GM18498 (cell line): ENCODE results near the gene NRDE2.
"Not testable (repeated sequence)": the region's sequence is repeated elsewhere in the genome, so short reads cannot be mapped to it uniquely, and the experiment has no call there.

Experiments used
- ATAC-seq: cut with Tn5 transposase; IDR thresholded peaks from one replicate; pipeline ENCODE4 v1.9.1; 2021; ENCODE audit warnings: mild to moderate bottlenecking, moderate library complexity; ENCODE audit not compliant: unreplicated experiment

NRDE2 gene

DNA sequence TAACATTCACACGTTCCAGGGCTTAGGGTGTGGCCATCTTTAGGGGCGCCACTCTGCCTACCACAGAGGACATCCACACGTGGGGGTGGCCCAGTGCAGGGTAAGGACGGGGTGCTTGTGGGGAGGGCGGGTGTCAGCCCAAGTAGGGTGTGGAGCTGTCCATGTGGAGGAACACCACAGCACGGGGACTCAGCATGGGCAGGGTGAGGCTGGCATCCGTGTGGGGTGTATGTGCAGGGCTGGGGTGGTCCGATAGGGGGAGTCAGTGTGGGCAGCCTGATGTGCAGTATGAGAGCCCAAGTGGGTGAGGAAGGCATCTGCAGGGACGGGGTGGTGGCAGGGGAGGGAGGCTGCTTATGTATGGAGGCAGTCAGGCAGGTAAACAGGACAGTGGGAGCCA is 57.7 kb downstream of the NRDE2 start:
- no peak for ATAC-seq

DNA sequence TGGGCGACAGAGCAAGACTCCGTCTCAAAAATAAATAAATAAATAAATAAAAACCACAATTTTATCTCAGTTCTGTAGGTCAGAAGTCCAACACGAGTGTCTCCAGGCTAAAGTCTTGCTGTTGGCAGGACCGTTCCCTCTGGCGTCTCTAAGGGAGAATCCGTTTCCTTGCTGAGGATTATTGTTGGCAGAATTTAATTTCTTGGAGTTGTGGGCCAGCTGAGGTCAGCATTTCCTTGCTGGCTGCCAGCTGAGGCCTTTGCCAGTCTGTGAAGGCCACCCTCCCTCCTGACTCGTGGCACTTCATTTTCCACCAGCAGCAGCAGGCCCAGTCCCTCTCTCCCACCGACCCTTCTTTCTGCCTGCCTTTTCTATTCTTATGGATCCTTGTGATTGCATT is 58.2 kb downstream of the NRDE2 start:
- ATAC-seq: no peak

DNA sequence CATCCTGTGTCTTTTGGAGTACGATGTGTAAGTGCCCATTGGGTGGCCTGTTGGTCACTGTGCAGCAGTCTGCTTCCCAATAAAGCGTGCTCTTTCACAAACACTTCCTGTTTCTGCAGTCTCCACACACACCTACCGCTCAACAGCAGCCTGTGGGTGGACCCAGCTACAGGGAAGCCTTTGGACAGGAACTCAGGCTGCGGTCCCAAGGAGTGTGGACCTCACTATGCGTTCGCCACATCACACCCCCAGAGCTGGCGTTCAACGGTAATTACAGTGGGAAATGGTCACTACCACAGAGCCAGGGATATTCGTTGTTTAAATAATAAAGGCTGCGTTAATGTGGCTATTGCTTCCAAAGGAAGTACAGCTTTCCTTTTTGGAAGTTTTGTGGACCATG is 59.2 kb downstream of the NRDE2 start:
- no peak for ATAC-seq

DNA sequence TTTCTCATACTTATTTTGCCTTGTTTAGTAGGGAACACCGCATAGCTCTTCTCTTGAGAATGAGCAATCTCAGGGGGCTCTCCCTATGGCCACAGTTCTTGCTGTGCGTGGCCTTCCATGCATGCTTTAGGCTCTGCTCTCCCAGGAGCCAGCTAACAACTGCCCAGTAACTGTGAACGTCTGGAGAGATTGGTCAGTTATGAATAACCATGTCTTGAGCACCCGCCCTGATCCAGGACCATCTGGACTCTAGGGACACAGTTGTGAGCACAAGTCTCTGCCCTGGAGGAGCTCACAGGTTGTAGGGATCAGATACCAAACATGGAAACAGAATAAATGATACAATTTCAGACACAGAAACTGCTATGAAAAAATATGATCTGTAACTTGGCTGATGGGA is 63.3 kb downstream of the NRDE2 start:
- no peak for ATAC-seq

DNA sequence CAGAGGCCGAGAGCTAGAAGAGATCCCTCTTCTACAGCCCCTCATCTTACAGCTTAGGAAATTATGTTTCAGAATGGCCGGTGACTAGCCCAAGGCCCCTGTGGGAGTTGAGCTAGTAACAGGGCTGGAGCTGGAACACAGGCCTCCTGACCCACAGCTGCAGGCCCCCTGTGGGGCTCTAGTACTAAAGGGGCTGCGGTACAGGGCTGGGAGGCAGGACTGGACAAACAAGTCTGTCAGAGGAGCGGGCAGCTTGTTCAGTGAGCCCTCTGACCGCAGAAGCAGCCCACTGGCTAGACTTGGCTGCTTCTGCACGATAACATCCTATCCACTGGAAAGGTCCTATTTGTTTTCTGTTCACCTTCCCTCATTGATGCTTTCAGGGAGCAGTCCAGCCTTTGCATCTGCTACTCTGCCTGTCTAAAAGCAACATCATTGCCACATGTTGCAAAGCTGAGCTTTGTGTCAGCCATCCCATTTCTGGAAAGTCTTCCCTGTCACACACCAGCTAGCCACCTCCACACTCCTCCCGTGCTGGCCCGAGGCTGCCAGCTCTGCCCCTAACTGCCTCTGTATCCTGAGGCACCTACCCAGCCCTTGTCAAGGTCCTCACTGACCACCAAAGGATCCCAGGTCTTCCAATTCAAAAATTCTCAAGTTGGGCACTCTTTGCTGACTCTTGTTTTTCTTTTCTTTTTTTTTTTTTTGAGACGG is 65.1 kb downstream of the NRDE2 start:
- ATAC-seq: no peak

DNA sequence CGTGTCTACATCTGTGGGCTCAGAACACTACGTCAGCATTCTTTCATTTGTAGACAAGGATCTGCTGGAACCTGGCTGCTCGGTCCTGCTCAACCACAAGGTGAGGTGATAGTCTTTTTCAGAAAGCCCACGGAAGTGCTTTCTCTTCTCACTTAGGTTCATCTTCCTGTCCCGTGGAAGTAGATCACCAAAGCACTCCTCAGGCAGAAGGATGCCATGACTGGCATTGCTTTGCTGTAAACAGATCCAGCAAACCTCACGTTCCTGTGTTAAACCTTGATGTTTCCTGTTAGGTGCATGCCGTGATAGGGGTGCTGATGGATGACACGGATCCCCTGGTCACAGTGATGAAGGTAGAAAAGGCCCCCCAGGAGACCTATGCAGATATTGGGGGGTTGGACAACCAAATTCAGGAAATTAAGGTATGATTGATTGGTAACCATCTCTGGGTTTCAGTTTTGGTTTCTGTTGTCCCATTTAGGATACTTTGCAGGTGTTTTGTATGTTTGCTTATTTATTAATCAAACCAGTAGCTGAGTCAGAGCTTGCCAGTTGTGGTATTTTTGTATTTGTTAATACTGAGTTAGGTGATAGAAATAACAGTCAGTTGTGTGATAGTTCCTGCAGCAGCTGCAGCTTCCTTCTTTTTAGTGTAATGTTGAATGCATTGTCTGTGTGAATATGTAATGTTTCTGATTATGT is 67.8 kb downstream of the NRDE2 start:
- ATAC-seq: peak; percentile 79

DNA sequence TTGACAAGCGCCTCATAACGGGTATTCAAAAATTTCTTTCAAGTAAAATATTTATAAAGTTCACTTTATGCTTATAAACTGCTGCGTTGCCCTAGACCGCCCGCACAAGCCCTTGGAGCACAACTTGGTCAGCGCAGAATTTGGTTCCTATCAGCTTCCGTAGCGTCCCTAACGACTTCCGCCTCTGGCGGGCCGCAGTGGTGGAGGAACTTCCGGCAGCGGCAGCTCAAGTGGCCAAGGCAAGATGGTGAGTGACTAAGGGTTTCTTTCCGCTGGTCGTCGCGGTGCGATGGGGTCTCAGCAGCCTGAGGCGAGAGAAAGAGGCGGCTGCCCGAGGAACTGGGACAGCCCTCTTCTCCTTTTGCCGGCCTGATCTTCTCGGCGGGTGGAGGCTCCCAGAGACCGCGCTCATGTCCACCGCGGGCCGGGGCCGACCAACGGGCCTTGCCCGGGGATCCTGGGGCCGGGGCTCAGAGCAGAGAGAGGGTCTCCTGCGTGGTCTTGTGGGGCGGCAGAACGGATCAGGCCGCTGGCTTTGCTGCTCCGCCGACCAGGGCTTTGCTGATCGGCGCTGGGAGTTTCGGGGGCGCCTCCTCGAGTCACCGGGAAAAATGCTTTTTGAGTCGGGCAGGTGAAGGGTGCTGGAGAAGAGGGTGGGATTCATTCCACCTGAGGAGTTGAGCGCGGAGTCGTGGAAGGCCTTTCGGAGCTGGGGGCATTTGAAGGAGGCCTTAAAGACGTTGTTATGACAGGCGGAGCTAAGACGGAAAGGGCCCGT is 75.2 kb downstream of the NRDE2 start, which contains the start of gene PSMC1:
TSS of gene PSMC1 (plus strand) at position 200 of the 778 bp plus-strand sequence. CDS start at position 245, 45 bp downstream.
- ATAC-seq: peak; percentile 94

DNA sequence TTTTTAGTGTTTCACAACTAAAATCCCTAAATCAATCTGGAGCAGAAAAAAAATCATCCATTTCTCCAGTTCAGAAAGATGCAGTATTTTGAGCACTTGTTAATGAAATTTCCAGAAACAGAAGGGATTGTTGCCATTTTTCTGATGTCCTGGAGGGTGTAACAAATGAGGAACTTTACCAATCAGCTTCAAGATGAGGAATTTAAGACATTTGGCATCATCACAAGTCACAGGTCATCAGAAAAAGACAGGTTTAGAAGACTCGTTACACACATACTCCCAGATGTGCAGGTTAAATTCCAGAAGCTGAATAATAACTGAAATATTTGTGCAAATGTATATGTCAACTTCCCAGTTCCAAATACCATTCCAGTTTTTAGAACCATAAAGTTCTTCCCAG is 75.9 kb downstream of the NRDE2 start:
- no peak for ATAC-seq

DNA sequence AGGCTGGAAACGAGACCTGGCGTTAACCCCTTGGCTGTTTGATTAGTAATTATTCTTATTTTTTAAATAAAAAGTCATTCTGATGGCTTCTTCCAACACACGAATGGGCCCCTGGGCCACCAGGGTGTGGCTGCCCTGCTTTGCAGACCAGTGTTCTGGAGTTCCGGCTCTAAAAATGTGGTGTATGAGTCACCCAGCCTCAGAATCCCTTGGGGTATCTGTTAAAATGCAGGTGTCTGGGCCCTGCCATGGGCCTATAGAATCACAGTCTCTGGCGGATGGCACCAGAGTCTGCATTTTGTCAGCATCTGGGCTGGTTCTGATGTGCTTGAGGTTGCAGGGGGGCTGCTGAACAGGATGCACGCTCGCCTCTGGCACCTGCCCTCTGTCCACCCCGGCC is 77.9 kb downstream of the NRDE2 start:
- ATAC-seq: no peak

DNA sequence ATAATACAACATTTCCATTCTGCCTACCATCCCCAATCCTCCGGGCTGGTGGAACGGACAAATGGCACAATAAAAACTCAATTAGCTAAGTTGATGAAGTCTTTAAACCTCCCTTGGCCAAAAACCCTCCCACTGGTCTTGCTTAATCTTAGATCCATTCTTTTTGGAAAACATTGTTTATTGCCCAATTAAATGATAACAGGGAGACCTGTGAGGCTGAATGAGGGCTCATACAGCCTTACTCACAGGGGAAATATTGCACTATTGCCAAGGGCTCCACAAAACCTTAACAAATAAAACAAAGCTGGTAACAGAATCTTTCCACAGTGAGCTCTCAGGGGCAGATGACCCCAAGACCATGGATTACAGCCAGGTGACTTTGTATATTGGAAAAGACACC is 83.1 kb downstream of the NRDE2 start:
- no peak for ATAC-seq

DNA sequence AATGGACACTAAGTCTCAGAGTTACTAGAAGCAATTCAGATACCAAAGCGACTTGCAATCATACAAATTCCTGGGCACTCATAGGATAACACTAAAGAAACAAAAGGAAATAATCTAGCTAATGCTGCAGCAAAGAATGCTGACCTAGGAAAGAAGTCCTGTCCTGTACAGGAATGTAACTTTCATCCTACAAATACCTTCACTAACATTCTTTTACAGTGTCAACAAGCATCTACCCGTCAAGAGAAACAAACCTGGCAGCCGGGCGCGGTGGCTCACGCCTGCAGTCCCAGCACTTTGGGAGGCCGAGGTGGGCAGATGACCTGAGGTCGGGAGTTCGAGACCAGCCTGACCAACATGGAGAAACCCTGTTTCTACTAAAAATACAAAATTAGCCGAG is 84.3 kb downstream of the NRDE2 start:
- not testable (repeated sequence) for ATAC-seq

DNA sequence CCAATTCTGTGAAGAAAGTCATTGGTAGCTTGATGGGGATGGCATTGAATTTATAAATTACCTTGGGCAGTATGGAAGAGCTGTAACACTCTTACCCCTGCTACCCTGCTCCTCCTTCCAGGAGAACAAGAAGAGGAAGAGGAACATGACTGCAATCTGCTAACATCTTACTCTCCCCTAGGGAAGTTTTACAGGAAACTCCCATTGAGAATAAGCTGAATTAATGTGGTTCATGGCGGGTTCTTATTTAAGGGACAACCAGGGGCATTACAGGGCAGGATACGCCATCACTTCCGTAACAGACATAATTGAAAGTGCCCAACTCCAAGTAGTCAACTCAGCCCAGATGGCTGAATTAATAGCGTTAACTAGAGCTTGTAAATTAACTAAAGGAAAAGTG is 84.8 kb downstream of the NRDE2 start:
- no peak for ATAC-seq

DNA sequence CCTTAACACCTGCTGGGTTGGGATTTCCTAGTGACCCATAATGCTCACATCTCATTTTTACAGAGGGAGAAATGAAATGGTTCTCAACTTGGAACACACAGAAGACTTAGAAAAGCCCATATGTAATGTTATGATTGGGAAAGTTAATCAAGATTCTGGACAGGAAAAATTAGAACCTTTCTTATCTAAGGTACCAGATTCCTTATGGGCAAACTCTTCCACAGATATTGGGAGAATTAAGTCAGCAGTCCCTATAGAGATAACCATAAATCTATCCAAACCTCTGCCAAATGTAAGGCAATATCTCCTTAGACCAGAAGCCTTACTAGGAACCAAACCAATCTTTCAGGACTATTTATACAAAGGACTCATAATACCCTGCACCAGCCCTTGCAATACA is 89.3 kb downstream of the NRDE2 start:
- ATAC-seq: no peak

DNA sequence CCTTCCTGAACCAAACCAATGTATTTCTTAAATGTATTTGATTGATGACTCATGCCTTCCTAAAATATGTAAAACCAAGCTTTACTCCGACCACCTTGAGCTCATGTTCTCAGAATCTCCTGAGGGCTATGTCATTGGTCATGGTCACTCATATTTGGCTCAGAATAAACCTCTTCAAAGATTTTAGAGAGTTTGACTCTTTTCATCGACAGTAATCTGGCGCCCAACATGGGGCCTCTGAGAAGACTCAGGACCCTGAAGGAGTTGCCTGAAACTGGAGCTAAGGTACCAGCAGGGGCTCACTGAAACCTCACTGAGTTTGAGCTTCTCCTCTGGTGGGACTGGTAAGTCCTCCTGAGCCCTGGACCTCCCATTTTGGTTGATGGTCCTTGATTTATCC is 92.6 kb downstream of the NRDE2 start:
- ATAC-seq: no peak

DNA sequence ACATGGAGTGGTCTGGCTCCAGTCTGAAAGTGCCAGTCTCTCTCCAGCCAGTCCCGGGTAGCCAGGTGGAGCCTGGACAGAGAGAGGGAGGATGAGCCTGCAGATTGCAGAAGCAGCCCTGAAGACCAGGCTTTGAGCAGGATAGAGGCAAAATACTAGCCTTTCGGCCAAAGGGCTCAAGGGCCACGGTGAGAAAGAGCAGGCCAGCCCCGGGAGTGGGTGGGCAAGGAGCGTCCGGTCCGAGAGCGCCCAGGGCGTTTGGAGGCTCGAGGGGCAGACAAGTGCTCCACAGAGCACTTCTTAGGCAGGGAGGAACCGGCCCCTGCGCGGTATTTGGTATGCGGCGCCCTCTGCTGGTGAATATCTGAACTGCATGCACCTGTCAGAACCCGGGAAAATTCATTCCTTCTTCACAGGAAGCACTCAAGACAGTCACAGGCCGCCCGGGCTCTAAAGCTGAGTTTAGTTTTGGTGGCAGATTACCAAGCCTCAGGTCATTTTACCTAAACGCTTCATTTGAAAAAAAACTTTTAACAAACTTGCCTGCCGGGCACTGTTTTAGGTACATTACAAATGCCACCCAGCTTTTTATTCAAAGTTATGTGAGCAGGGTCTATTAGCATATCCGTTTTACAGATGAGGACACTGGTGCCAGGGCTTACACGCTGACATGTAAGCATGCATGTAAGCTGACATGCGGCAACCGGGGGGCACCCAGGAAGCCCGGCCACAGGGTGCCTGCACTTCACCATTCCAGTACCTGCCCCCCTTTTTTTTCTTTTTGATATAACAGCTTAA is 96.4 kb downstream of the NRDE2 start:
- ATAC-seq: peak; percentile 76

DNA sequence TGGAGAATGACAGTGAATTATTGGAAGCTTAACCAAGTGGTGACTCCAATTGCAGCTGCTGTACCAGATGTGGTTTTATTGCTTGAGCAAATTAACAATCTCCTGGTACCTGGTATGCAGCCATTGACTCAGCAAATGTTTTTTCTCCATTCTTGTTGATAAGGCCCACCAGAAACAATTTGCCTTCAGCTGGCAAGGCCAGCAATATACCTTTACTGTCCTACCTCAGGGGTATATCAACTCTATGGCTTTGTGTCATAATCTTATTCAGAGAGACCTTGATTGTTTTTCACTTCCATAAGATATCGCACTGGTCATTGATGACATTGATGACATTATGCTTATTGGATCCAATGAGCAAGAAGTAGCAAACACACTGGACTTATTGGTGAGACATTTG is 101.8 kb downstream of the NRDE2 start:
- not testable (repeated sequence) for ATAC-seq

DNA sequence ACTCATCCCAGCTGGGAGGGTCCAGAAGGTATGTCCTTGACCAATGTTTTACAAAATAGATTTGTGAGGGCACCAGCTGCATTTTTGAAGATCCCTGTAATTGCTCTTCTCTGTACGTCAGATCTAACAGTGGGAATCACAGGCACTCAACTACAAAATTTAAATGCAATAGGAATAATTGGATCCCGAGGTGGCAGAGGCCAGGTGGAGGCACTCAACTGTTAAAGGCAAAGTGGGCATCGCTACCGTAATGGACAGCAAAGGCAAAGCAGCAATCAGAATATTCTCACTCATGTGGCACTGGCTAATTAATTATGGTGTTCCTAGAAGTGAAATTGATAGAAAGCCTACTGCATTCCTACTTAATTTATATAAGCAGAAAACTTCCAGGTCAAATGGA is 103.3 kb downstream of the NRDE2 start:
- ATAC-seq: no peak
